ENCODE measurements around the gene PEX12.
A peak's percentile ranks its signal among the peaks of the same experiment; 100 is the strongest.
"Not testable (repeated sequence)": the region's sequence is repeated elsewhere in the genome, so short reads cannot be mapped to it uniquely, and the experiment has no call there.

Gene PEX12

GRCh38 chr17:35575759-35576158 lies 2.6 kb downstream of the PEX12 start:
- no peak for DNase-seq

DNA sequence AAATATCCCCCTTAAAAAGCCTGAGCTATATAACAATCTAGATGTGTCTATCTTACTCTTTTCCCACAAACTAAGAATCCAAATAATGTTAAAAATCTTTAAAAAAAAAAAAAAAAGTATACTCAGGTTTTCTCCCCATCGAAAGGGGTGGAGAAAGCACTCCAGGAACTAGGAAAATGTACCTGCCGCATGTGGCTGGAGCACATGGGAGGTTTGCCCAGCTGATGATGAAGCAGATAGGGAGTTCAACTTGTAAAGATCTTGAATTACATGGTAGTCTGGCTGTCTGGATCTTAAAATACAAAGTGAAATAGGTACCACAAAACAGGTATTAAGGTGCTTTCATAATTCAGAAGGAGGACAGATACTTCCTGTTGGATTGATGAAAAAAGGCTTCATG lies 9.0 kb downstream of the PEX12 start:
- no peak for DNase-seq

DNA sequence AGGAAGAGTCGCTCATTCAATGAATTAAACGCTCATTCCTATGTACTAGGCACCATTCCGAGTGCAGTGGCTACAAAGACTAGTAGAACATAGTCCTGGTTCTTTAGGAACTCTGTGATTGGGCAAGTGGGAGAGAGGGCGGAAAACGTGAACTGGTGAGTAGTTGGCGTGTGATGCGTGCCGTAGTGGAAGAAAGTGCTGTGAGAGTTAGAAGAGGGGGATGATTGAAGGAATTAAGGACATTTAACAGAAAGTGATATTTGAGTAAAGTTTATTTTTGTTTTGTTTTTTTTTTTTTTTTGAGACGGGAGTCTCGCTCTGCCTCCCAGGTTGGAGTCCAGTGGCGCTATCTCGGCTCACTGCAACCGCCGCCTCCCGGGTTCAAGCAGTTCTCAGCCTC lies 9.8 kb downstream of the PEX12 start:
- peak; percentile 16 to 41 for DNase-seq

- DNase-seq: no peak
Measured at GRCh38 chr17:35566968-35567367, 11.4 kb downstream of the PEX12 start.

GRCh38 chr17:35563181-35563580 lies 15.2 kb downstream of the PEX12 start:
- not testable (repeated sequence) for DNase-seq

DNA sequence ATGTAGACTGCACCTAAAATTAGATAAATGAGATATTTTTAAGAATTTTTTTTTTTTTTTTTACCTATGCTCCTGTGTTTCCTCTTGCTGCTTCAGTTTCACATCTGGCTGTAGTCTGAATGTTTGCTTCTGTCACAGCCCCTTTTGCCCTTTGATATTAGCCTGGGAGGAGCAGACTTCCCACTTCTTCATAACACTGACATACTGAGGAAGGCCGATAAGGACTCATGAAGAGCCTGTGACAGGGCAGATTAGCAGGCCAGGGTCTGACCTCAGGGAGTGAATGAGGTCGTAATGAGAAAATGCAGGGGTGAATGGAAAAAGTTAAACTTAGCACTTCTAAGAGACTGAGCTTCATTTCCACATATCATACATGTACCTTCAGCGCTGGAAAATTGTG lies 17.7 kb downstream of the PEX12 start, which contains the start of gene SLFN14:
TSS of gene SLFN14 (minus strand) at position 117 of the 400 bp plus-strand sequence. CDS start 2,757 bp downstream, outside the sequence.
- DNase-seq: no peak

DNA sequence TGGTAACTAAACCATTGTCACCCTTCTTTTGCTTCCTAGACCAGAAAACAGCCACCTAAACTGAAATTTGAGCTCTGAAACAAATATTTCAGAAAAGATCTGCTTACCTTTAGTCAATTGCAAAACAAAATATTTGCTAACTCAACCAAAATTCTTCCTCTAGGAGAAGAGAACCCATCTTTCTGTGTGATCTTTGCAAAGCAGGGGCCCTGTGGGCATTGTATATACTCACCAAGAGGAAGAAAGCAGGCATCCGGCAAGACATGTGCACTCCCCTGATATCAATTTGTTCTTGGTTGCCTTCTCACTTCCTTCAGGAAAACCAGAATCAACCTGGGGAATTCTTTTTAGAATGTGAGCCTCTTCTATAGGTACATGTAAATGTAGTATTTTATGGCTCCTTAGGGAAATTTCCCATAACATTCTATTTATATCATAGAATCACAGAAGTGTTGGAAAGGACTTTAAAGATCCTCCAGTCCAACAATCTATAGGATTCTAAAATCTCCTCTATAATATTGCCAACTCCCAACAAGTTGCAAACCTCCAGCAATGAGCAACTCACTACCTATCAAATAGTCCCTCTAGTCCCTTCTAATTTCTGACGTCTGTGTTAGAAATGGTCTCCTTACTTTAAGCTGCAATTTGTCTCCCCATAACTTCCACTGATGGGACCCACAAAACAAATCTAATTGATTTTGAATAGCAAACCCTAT lies 18.7 kb downstream of the PEX12 start:
- DNase-seq: no peak

DNA sequence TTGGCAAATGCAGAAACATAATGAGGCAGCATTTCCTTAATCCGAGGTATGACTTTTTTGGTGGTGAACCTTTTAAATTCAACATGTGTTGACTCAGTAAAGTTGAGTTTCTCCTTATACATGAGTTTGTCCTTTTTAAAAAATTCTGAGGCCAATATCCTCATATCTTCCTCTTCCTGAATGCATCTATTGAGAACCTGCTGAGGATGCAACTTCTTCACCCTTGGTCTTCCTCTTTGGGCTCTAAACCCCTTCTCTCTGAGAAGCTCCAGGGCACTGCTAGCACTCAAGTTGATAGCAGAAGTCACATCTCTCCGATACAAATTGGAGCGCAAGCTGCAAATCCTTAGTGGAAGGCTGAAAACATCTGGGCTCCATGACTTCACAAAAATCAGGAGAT lies 21.0 kb downstream of the PEX12 start:
- no peak for DNase-seq

GRCh38 chr17:35555691-35556090 lies 22.7 kb downstream of the PEX12 start:
- peak in 1 of 2 experiments; percentile 37 for DNase-seq

DNA sequence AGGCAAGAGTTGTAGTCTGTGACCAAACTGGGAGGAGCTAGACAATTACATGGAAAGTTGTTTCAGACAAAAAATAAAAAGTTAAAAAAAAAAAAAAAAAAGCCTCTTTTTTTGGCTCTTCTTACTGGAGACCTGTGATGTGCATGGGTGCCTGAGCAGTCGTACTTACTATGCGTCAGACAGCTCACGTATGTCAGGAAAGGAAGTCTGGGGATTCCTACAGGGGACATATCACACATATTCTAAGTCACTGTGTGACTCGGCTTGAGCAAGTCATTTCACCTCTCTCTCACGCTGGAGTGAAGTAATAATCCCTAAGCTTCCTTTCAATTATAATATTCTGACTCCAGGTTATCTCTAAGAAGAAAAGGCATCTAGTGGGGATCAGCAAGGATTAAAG lies 23.7 kb downstream of the PEX12 start:
- DNase-seq: no peak

DNA sequence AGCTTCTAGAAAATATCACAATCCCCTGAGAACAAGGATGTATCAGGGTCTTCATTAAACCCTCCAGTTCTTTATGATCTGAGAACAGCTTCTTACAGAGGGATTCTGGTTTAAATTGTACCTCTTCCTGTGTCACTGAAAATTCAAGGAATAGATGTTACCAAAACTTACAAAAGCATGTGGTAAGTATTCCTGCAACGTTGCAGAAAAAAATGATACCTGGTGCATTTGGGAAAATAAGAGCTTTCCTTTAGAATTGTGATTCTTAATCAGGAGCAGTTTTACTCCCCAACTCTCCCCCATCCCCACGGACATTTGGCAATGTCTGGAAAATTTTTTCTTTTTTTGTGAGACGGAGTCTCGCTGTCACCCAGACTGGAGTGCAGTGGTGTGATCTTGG lies 25.1 kb downstream of the PEX12 start:
- no peak for DNase-seq

DNA sequence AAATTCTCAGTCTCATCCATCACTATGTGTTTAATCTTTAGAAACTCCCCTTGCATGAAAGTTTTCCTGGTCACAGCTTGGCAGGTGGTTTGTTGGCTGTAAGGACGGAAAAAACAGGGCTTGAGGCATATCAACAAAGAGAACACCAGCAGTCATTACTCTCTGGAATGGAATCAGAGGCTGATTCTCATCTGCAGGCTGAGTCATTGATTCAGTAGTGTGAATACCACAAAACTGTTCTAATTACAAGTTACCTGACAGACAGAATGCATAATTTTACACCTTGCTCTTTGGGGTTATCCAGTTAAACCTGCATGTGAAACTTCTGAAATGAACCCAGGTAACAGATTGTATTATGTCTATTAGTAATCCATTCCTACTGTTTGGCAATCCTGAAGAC lies 29.4 kb downstream of the PEX12 start:
- no peak for DNase-seq

- DNase-seq: no peak
Measured at GRCh38 chr17:35548208-35548810, 30.1 kb downstream of the PEX12 start.

GRCh38 chr17:35546487-35546886 lies 31.9 kb downstream of the PEX12 start:
- DNase-seq: no peak

GRCh38 chr17:35545150-35545549 lies 33.2 kb downstream of the PEX12 start:
- no peak for DNase-seq

GRCh38 chr17:35543856-35544255 lies 34.5 kb downstream of the PEX12 start:
- DNase-seq: no peak

GRCh38 chr17:35542990-35543389 lies 35.4 kb downstream of the PEX12 start:
- peak in 1 of 2 experiments; percentile 46 for DNase-seq

DNA sequence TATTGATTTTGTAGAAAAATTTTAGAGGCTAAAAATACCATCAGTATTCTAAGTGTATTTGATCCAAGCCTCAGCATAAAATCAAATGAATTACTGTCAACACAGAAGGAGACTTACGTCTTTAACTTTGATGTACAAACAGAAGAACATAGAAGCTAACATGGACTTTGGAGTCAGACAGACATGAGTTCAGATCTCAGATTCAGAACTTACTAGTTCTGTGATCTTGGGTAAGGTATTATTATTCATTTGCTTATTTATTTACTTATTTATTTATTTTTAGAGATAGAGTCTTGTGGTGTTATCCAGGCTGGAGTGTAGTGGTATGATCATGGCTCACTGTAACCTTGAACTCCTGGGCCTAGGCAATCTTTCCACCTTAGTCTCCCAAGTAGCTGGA lies 36.9 kb downstream of the PEX12 start:
- no peak for DNase-seq

DNA sequence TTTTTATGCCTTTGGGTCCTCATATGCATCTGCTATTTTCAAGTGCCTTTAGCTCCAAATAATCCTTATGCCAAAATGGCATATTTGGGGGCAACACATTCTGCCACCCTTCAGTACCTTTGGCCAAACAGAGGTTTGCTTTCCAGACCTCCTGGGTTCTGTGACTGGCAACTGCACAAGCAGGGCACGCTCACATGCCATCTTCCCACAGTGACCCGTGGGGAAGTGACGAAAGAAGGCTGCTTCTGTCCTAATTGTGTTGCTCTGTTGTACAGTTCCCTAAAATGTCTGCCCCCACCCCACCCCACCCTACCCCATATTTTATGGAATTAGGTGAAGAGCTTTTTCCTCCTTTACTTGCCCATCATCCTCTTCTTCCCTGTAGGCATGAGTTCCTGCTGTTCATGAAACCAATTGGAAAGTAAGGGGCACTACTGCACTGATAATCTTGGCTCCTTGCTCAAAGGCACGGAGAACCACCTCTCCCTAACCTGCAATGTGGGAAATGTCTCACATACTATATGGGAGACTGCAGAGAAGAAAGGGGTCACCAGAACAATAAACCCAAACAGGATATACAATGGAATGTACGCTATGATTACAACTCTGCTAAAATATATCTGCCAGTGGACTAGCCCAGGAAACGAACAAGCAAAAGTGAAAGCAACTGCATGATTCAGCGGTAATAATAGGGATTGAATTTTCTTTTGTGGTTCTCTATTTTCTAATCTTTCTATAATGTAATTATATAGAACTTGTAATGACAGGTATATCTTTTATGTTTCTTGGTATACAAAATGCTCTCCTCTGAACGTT lies 37.6 kb downstream of the PEX12 start:
- peak; percentile 14 to 56 for DNase-seq

DNA sequence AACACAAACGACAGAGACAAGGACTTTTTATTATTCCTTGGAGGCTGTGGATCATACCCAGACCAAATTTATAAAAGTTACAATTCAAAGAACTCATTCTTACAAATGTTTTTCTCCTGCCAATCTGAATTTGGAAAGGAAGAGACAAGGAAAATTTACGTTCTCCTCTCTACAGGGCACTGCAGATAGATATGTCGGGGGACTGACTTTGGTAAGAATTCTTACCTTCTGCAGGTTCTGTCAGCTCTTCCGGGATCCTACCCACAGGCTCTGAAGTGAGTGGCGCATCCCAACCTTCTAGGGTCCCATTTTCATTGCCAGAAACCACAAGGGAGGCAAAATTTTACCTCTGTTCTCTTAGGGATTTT lies 38.7 kb downstream of the PEX12 start:
- no peak for DNase-seq

DNA sequence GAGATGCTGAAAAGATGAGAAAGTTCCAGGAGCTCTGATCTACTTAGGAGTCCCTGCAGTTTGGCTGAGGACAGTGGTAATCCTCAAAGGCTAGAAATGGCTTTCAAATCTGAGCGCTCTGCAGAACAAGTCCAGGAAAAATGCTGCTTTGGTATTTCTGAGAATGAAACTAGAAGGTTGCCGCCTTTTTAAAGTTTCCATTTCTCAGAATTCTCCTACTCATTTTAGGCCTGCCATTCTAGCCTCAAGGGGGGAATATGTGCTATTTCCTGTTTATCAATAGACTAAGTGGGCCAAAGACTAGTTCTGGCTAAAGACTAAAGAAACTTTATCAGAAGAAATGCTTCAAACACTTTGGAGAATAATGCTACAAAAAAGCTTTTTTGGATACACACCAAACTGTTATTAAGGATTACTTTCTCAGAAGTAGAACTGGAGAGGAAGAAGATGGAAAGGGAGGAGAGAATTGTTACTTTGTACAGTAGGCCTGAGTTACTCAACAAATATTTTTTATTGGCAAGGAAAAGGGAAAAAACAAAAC lies 40.7 kb downstream of the PEX12 start, which contains the start of gene SLFN12L:
TSS of gene SLFN12L (minus strand) at position 78 of the 541 bp plus-strand sequence. CDS start 15,314 bp downstream, outside the sequence.
- no peak for DNase-seq

DNA sequence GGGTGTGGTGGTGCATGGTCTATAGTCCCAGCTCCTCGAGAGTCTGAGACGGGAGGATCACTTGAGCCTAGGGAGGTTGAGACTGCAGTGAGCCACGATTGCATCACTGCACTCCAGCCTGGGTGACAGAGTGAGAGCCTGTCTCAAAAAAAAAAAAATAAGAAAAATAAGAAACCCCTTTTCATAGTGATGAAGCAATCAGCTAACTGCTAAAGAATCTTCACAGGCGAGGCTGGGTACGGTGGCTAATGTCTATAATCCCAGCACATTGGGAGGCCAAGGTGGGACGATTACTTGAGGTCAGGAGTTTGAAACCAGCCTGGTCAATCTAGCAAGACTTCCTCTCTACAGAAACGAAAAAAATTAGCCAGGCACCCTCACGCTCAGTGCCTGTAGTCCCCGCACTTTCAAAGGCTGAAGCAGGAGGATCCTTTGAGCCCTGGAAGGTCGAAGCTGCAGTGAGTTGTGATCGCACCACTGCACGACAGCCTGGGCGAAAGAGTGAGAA lies 41.7 kb downstream of the PEX12 start:
- DNase-seq: no peak

DNA sequence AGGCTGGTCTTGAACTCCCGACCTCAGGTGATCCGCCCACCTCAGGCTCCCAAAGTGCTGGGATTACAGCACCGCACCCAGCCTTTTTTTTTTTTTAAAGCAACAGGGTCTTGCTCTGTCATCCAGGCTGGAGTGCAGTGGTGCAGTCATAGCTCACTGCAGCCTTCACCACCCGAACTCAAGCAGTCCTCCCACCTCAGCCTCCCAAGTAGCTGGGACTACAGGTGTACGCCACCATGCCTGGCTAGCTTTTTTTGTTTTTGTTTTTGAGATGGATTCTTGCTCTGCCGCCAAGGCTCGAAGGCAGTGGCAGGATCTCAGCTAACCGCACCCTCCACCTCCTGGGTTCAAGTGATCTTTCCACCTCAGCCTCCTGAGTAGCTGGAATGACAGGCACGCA lies 43.0 kb downstream of the PEX12 start:
- not testable (repeated sequence) for DNase-seq
